Right ventricle myocardium superior (tissue), 1 donor: Measurements from ENCODE around the gene AGTPBP1. TPM values are rescaled to one million over a fixed set of nuclear protein-coding genes. Genes with fewer than 3 reads are reported as not detected.

Experiments used
- ATAC-seq: fragments of 200-7000 bp; cut with Tn5 transposase; one replicate; pipeline ENCODE4 v1.9.1; 2020; ENCODE audit warnings: mild to moderate bottlenecking; ENCODE audit not compliant: poor library complexity
- DNase-seq: peaks from one replicate; pipeline ENCODE4 v3.0.0-alpha.2; 2020
- intact Hi-C: fragments of 100-400 bp; cut with DNase I; formaldehyde crosslinking; loops from one replicate; pipeline ENCODE4 v1.11.2; 2022
- total RNA-seq: library from RNA; stranded (reverse); fragmentation: NEBNext Ultra II Directional; extraction: Animal tissue kit (Norgen Biotek cat#: 25700); gene quantifications from one replicate; pipeline ENCODE4 v1.2.1, GENCODE V29; 2021
- donor health status: DM: no; HTN: yes; CAD: no; lungs with severe emphysema.

Gene AGTPBP1
- total RNA-seq, 1 donor from 2014 or later = 78.3 TPM

DNA sequence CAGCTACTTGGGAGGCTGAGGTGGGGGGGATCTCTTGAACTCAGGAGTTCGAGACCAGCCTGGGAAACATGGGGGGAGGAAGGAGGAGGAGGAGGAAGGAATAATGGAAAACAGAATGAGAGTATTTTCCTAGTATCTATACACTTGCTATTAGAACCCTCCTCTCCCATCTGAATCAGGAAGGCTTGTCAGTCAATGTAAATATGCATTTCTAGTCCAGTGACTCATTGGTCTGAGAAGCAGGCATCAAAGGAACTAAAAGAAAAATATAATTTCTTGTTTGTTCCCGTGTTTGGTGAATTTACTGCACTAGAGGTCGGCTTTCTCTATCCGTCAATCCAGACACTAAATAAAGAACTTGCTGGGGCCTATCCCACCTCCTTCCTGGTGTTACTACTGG is 88.6 kb downstream of the AGTPBP1 start:
- intact Hi-C loops = no loop called here
- no peak for ATAC-seq

GRCh38 chr9:85647571-85647970 is 94.2 kb downstream of the AGTPBP1 start:
- intact Hi-C loops = no loop called here
- DNase-seq (no peak), ATAC-seq (no peak)

More for the DNA sequence above, 88.6 kb downstream of the AGTPBP1 start:
- no peak for DNase-seq

GRCh38 chr9:85645909-85646627 is 95.7 kb downstream of the AGTPBP1 start:
- ATAC-seq (no peak), DNase-seq (no peak)
- intact Hi-C loops = no loop called here

GRCh38 chr9:85640425-85640824 is 101.3 kb downstream of the AGTPBP1 start:
- DNase-seq = no peak
- peak; percentile 73 for ATAC-seq
- intact Hi-C loops = no loop called here

DNA sequence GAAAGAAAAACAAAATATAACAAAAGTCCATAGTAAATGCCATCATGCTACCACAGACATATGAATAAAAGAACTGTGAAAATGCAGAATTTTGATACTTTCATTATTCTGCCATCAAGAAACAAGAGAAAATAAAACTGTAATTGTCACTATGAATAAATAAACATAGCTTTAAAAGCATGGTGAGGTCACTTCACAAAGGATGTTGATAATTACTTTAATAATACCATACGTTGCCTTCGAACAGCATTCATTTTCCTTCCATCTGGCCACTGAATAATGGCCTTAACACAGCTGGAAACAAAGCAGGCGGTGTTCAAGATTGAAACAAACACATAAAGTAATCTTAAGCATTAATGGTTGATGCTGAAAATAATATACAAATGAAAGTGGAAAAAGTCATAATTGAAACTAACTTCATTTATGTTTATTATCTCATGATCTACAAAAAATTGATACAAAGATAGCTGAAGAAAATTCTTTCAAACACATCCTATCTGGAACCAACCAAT is 102.0 kb downstream of the AGTPBP1 start:
- intact Hi-C loops = no loop called here
- ATAC-seq (no peak), DNase-seq (no peak)

- no peak for ATAC-seq
- intact Hi-C loops = no loop called here
- DNase-seq = no peak
Observed at GRCh38 chr9:85631809-85632208, 109.9 kb downstream of the AGTPBP1 start.

DNA sequence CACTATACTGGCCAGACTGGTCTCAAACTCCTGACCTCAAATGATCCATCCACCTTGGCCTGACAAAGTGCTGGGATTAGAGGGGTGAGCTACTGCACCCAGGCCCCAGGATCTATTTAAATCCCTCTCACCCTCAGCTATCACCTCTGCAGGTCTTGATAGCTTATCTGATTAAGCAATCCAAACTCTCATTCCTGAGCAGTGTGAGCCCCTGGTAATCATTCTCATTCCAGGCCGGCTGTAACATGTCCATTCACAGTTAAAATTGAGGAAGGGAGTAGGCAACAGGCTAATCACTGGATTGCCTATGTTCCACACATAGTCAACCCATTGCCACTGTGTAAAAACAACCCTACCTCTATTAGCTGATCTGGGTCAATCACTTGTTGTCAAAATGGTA is 111.1 kb downstream of the AGTPBP1 start:
- intact Hi-C loops = no loop called here

GRCh38 chr9:85617141-85617670 is 124.5 kb downstream of the AGTPBP1 start:
- DNase-seq (no peak), ATAC-seq (no peak)
- intact Hi-C loops = loop anchor here (10.0 kb wide), 1 partner anchor 1222 kb away; no protein-coding TSS in a partner anchor

More for the DNA sequence above, 111.1 kb downstream of the AGTPBP1 start:
- no peak for DNase-seq
- ATAC-seq = no peak

- ATAC-seq (no peak), DNase-seq (no peak)
- intact Hi-C loops = loop anchor here (10.0 kb wide), 1 partner anchor 1221 kb away; no protein-coding TSS in a partner anchor
Observed at GRCh38 chr9:85615792-85616191, 126.0 kb downstream of the AGTPBP1 start.

DNA sequence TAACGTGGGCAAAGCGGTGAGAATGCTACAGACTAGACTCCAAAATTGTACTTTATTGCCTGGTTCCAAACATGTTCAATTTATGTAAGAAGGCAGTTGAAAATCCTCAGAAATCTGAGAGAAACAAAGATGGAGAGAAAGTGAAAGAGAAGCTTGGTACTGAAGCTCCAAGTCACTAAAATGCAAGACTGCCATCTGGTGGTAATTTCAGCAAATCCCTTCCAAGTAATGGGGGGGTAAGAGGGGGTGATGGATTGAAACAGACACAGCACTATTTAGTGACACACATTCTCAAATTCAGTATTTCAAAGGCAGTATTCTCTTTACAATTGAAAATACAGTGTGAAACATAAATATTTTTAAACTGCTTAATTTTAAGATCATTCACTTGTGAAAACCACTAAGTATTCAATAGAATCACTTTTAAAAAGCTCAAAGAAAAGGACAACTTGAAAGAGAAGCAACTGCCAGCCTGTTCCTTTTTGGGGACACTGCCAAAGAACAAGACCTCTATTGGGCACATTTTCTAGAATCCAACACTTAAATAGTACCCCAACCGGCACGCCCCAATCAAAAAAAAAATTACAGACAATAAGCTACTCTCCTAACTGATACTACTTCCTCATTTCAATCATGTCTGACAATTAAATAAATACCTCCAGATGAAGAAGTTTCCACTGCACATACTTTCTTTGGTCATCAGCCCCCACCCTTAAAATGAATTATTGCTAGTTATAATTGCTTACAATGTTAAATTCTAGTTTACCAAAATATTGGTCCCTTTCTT is 131.5 kb downstream of the AGTPBP1 start:
- ATAC-seq = peak; percentile 88
- intact Hi-C loops = loop anchor here (10.0 kb wide), 1 partner anchor 1215 kb away; no protein-coding TSS in a partner anchor
- no peak for DNase-seq

GRCh38 chr9:85605905-85606304 is 135.8 kb downstream of the AGTPBP1 start:
- intact Hi-C loops = no loop called here
- no peak for ATAC-seq
- DNase-seq = no peak

DNA sequence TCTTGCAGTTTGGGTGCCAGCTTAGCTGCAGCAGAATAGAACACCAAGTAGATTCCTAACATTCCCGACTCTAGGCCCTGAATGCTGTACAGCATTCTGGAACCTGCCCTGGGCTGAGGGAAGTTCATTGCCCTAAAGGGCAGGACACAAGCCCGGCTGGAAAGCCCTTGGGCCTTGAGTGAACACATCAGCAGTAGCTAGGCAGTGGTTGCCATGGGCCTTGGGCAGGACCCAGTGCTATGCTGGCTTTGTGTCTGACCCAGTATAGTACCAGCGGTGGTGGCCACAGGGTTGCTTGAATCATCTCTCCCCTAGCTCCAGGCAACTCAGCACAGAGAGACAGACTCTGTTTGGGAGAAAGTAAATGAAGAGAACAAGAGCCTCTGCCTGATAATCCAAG is 137.8 kb downstream of the AGTPBP1 start:
- ATAC-seq = peak; percentile 13
- intact Hi-C loops = no loop called here
- DNase-seq = no peak

- intact Hi-C loops = no loop called here
- peak; percentile 34 for ATAC-seq
- DNase-seq = no peak
Observed at GRCh38 chr9:85602742-85603141, 139.0 kb downstream of the AGTPBP1 start.

DNA sequence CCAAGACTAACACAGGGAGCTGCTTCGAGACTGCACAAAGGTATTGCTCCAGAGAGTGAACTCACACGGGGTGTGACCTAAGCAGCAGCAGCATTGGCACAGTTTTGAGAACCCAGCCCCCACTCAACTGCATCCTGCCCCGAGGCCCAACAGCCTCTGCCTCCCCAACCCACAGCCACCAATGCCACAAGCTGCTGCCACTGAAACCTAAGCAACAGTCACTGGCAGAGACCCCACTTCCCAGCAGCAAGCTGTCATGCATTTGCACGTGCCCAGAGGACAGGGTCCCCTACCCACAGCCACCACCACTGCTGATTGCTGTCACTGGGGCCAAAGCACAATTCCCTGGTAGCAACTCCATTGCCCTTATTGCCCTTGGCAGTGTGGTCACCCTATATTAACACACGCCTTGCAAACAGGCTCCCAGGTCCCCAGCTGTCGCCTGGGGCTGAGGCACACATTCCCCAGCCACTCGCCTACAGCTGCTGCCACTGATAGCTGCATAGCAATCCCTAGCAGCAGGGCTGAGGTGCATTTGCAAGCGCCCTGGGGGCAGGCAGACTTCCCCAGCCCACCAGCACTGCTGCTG is 141.0 kb downstream of the AGTPBP1 start:
- ATAC-seq = peak; percentile 71
- DNase-seq = peak; percentile 39
- intact Hi-C loops = no loop called here

DNA sequence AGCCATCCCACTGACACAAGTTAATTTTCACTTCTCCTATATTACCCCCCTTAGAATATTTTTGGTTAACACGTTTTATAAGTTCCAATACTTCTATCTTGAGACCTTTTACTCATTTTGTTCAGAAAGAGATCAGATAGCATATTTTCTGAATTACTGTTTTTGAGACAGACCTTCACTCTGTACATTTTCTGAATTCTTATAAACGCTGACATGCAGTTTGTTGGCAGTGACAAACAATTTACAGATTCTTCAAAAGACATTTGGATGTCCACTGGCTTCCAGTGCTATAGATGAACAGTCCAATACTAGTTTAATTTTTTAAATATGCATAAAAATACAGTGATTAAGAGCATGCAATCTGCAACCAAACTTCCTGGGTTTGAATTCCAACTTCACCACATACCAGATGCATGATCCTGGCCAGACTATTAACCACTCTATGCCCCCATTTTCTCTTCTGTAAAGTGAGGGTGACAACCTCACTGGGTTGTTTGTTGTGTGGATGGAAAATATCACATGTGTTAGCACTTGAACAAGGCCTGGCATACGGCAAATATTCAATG is 142.1 kb downstream of the AGTPBP1 start:
- intact Hi-C loops = no loop called here
- DNase-seq = no peak
- ATAC-seq = no peak

DNA sequence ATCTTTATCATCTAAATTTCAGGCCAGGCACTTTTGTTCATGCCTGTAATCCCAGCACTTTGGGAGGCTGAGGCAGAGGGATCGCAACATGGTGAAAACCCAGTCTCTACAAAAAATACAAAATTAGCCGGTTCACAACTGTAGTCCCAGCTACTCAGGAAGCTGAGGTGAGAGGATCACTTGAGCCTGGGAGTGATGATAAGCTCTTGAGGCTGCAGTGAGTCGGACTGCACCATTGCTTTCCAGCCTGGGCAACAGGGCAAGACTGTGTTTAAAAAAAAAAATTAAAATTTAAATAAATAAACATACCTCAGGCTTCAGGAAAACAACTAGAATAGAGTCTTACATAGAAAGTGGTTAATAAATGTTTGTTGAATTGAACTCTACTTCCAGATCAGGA is 147.4 kb downstream of the AGTPBP1 start:
- no peak for DNase-seq
- no peak for ATAC-seq
- intact Hi-C loops = no loop called here

- DNase-seq = no peak
- ATAC-seq = no peak
- intact Hi-C loops = no loop called here
Observed at GRCh38 chr9:85586684-85587083, 155.1 kb downstream of the AGTPBP1 start.

GRCh38 chr9:85577353-85577952 is 164.3 kb downstream of the AGTPBP1 start:
- no peak for DNase-seq
- intact Hi-C loops = no loop called here
- no peak for ATAC-seq
